Endothelial cell (in vitro differentiated cells): ENCODE data around the gene PTP4A1. TPM values are rescaled to one million over a fixed set of nuclear protein-coding genes. Genes with fewer than 3 reads are reported as not detected.

Experiments
- DNase-seq: peaks from one replicate; pipeline ENCODE4 v3.0.0; 2021; ENCODE audit warnings: low spot score
- H3K27ac Mint-ChIP-seq: one replicate; pipeline ENCODE4 v1.8.0; 2021; ENCODE audit warnings: mixed read lengths, inconsistent platforms; ENCODE audit not compliant: unreplicated experiment
- H3K27me3 Mint-ChIP-seq: one replicate; pipeline ENCODE4 v1.8.0; 2021; ENCODE audit warnings: mild to moderate bottlenecking, moderate library complexity, mixed read lengths, inconsistent platforms; ENCODE audit not compliant: unreplicated experiment
- H3K36me3 Mint-ChIP-seq: one replicate; pipeline ENCODE4 v1.8.0; 2021; ENCODE audit warnings: mild to moderate bottlenecking, low read depth, mixed read lengths, inconsistent platforms; ENCODE audit not compliant: unreplicated experiment
- H3K4me1 Mint-ChIP-seq: one replicate; pipeline ENCODE4 v1.8.0; 2021; ENCODE audit warnings: mild to moderate bottlenecking, mixed read lengths, inconsistent platforms; ENCODE audit not compliant: unreplicated experiment
- H3K4me3 Mint-ChIP-seq: one replicate; pipeline ENCODE4 v1.8.0; 2021; ENCODE audit warnings: mild to moderate bottlenecking, mixed read lengths, inconsistent platforms; ENCODE audit not compliant: unreplicated experiment
- H3K9me3 Mint-ChIP-seq: one replicate; pipeline ENCODE4 v1.8.0; 2021; ENCODE audit warnings: mixed read lengths, inconsistent platforms; ENCODE audit not compliant: unreplicated experiment
- CTCF ChIP-seq: fragments of 200-600 bp; sonication (generic); IDR thresholded peaks from one replicate; pipeline ENCODE4 v1.5.0; 2021; ENCODE audit warnings: antibody characterized with exemption; ENCODE audit not compliant: unreplicated experiment
- total RNA-seq: library from RNA; stranded (reverse); fragmentation: NEBNext Ultra II Directional; extraction: Animal tissue kit (Norgen Biotek cat#: 25700); gene quantifications from one replicate; pipeline ENCODE4 v1.2.1, GENCODE V29; 2021; ENCODE audit not compliant: unreplicated experiment

The PTP4A1 gene
- total RNA-seq, 1 donor from 2014 or later, result 58.6 TPM

GRCh38 chr6:63561288-63561687 lies 11.0 kb upstream of the PTP4A1 start:
- no peaks in the 10 kb centered on the region for H3K4me1 Mint-ChIP-seq
- no peaks in the 10 kb centered on the region for H3K36me3 Mint-ChIP-seq
- no peaks in the 10 kb centered on the region for H3K27me3 Mint-ChIP-seq
- DNase-seq, result no peak
- H3K9me3 Mint-ChIP-seq, result peaks cover 5% of the 10 kb centered on the region
- no peak for TF ChIP-seq CTCF
- no peak overlapping the region for H3K27ac Mint-ChIP-seq
- H3K4me3 Mint-ChIP-seq, result no peak overlapping the region

GRCh38 chr6:63563235-63563634 lies 9.0 kb upstream of the PTP4A1 start:
- TF ChIP-seq CTCF, result no peak
- no peak overlapping the region for H3K4me3 Mint-ChIP-seq
- no peak for DNase-seq
- no peaks in the 10 kb centered on the region for H3K36me3 Mint-ChIP-seq
- H3K27me3 Mint-ChIP-seq, result no peaks in the 10 kb centered on the region
- no peaks in the 10 kb centered on the region for H3K4me1 Mint-ChIP-seq
- H3K9me3 Mint-ChIP-seq, result peaks cover 5% of the 10 kb centered on the region
- no peak overlapping the region for H3K27ac Mint-ChIP-seq

GRCh38 chr6:63565058-63565726 lies 7.1 kb upstream of the PTP4A1 start:
- H3K36me3 Mint-ChIP-seq, result no peaks in the 10 kb centered on the region
- H3K4me1 Mint-ChIP-seq, result no peaks in the 10 kb centered on the region
- peaks cover 5% of the 10 kb centered on the region for H3K9me3 Mint-ChIP-seq
- no peak overlapping the region for H3K27ac Mint-ChIP-seq
- H3K27me3 Mint-ChIP-seq, result no peaks in the 10 kb centered on the region
- DNase-seq, result no peak
- TF ChIP-seq CTCF, result no peak
- H3K4me3 Mint-ChIP-seq, result no peak overlapping the region

GRCh38 chr6:63565727-63566596 lies 6.3 kb upstream of the PTP4A1 start:
- Mint-ChIP-seq H3K9me3 (peaks cover 5% of the 10 kb centered on the region), H3K4me3 (no peak overlapping the region), H3K27ac (no peak overlapping the region), H3K27me3 (no peaks in the 10 kb centered on the region), H3K36me3 (no peaks in the 10 kb centered on the region), H3K4me1 (no peaks in the 10 kb centered on the region)
- no peak for TF ChIP-seq CTCF
- DNase-seq, result no peak

- Mint-ChIP-seq H3K36me3 (peaks cover 4% of the 10 kb centered on the region), H3K27ac (no peak overlapping the region), H3K4me3 (no peak overlapping the region), H3K4me1 (peaks cover 6% of the 10 kb centered on the region), H3K27me3 (peaks cover 8% of the 10 kb centered on the region), H3K9me3 (peaks cover 5% of the 10 kb centered on the region)
- no peak for TF ChIP-seq CTCF
- DNase-seq, result no peak
Measured at GRCh38 chr6:63567966-63568365, 4.3 kb upstream of the PTP4A1 start.
